HG03135 (cell line): ENCODE data around the gene SOWAHB.
A peak's percentile ranks its signal among the peaks of the same experiment; 100 is the strongest.

Experiments
- ATAC-seq: cut with Tn5 transposase; IDR thresholded peaks from one replicate; pipeline ENCODE4 v1.9.1; 2021; ENCODE audit warnings: mild to moderate bottlenecking, moderate library complexity; ENCODE audit not compliant: unreplicated experiment

SOWAHB gene, protein sequence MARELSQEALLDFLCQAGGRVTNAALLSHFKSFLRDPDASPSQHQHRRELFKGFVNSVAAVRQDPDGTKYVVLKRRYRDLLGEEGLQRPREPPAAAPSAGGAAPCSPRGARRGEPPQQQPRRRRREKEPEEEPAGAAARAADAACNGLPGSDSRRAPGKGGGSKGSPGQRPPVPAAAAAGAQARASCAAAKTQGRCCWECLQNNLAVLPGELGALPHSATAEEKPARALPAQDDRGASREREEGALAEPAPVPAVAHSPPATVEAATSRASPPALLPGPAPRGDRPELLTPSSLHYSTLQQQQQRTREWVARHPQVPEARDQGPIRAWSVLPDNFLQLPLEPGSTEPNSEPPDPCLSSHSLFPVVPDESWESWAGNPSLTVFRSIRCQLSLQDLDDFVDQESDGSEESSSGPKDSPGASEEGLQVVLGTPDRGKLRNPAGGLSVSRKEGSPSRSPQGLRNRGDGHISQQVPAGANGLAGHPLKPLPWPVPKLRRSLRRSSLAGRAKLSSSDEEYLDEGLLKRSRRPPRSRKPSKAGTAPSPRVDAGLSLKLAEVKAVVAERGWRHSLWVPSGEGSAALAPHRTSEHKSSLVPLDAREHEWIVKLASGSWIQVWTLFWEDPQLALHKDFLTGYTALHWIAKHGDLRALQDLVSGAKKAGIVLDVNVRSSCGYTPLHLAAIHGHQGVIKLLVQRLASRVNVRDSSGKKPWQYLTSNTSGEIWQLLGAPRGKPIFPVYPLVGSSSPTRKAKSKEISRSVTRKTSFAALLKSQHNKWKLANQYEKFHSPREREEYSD

GRCh38 chr4:76897536-76898384 lies at the start of gene SOWAHB:
TSS of gene SOWAHB (minus strand) at chr4:76898144. CDS start at chr4:76897849, 295 bp downstream.
- ATAC-seq, result peak; percentile 48

GRCh38 chr4:76947369-76947768 lies 49.4 kb upstream of the SOWAHB start:
- no peak for ATAC-seq

- no peak for ATAC-seq
Measured at GRCh38 chr4:76943790-76944189, 45.8 kb upstream of the SOWAHB start.

DNA sequence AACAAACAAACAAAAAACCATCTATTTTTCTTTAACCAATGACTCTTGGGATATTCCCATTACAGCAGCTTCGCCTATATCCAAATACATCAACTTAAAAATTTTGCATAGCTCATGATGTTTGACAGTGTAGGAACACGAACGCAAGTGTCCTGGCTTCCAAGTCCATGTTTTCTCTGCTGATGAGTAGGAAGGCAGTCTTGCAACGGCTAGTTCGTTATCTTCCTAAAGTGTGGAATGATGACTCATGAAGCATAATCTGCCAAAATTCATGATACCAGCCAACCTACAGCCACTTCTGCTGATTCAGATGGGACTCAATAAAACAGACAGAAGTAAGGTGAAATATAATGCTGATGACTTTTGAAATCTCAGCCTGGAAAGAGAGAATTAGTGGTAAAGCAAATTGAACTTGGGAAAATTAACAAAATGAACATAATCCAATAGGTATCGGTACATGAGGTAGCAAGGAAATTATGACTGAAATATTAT lies 45.2 kb upstream of the SOWAHB start:
- no peak for ATAC-seq

DNA sequence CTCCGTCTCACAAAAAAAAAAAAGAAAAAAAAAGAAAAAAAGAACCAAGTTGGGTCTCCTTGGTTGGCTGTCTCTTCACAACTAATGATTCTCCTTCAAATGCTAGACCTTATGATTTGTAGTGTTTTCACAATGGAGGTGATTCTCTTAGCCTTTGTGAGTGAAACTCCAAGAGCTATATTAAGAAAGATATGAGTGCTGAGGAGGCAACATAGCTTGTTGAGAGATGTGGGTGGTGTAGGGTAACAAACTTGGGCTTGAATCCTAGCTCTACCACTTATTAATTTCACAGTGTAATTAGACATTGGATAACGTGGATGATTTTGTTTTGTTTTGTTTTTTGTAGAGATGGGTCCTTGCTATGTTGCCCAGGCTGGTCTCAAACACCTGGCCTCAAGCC lies 41.2 kb upstream of the SOWAHB start:
- ATAC-seq, result no peak

- ATAC-seq, result no peak
Measured at GRCh38 chr4:76931576-76932276, 33.8 kb upstream of the SOWAHB start.

- no peak for ATAC-seq
Measured at GRCh38 chr4:76931087-76931486, 33.1 kb upstream of the SOWAHB start.

DNA sequence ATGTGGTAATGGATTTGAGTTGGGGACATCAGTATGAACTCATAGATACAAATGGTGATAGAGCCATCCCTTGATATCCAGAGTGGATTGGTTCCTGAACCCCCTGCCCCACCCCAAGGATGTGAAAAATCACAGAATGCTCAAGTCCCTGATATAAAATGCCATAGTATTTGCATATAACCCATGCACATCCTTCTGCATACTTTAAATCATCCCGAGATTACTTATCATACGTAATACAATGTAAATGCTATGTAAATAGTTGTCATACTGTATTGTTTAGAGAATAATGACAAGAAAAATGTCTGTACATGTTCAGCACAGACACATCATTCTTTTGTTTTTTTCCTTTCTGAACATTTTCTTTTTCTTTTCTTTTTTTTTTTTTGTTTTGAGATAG lies 32.7 kb upstream of the SOWAHB start:
- ATAC-seq, result no peak

DNA sequence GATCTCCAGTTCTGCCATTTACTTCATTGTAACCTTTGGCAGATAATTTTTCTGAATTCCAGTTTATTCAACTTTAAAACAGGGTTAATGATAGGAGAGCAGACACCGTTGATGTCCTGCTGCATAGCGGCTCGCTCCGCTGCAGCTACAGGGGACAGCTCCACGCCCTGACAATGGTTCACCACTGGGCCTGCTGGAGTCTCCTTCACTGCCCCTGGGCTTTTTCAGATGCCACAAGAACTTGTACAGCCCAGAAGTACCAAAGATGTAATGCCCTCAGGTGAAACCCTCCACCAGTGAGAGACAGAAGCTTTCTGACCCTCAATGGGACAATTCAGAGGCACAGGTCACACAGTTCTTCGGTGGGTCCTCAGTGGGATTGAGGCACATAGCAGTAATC lies 28.9 kb upstream of the SOWAHB start:
- ATAC-seq, result no peak

- no peak for ATAC-seq
Measured at GRCh38 chr4:76923619-76924357, 25.8 kb upstream of the SOWAHB start.

GRCh38 chr4:76920715-76921114 lies 22.8 kb upstream of the SOWAHB start:
- ATAC-seq, result no peak

DNA sequence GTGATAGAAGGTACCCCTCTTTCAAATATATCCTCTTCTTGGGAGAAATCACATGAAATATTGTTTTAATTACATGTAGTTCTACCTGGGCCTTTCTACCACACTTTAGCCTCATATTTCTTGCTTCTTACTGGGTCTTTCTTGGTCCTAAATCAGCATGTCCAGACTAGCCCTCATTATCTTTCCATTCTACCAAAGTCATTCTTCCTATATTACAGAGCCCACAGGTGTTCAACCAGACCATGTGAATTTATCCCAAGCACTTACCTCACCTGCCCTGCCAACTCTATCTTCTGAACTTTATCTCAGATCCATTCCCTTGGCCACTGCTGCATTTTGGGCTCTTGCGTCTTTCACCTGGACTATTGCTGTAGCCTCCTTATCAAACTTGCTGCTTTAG lies 11.8 kb upstream of the SOWAHB start:
- ATAC-seq, result no peak

- no peak for ATAC-seq
Measured at GRCh38 chr4:76905521-76905920, 7.6 kb upstream of the SOWAHB start.

GRCh38 chr4:76904646-76905190 lies 6.8 kb upstream of the SOWAHB start:
- ATAC-seq, result no peak

- ATAC-seq, result no peak
Measured at GRCh38 chr4:76902233-76902890, 4.4 kb upstream of the SOWAHB start.

DNA sequence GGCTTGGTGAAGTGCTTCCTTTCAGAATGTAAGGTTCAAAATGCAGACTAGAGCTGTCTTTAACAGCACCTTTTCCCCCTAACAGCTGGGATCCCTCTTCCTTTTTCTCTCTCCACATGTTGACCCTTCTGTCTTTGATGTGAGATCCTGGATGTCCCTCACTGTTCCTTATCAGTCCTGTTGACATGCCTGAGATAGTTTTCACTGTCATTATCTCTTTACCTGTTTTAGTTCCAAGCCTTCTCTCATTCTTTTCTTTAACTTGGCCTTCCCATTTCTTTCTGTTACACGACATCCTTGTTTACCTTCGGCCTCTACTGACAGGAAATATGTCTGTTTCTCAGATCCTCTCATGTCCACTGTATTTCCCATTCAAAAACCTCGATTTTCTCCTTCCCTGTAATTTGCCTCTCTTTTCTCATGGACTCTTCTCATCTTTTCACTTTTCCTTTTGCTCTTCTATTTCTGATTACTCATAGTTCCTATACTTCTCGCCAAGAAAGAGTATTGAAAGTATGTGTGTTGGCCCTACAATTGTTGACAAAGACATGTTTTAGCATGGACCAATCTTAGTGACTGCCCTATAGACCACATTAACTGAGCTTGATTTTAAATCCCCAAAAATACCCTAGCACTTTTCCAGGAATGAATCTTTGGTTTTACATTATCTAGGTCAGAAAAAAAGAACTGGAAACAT lies 1.2 kb upstream of the SOWAHB start:
- ATAC-seq, result no peak

GRCh38 chr4:76898385-76898692 lies 395 bp upstream of the SOWAHB start:
- ATAC-seq, result no peak
